HEK293 (cell line): ENCODE data around the gene SUMF1.
A peak's percentile ranks its signal among the peaks of the same experiment; 100 is the strongest.

Source experiments
- CTCF ChIA-PET: fragments of 350-600 bp; formaldehyde crosslinking; extraction: SDS; loops from one replicate; lab custom pipeline; 2021; ENCODE audit warnings: antibody characterized with exemption; lab: Yijun Ruan, JAX
- POLR2A ChIA-PET: fragments of 300-600 bp; formaldehyde crosslinking; extraction: SDS; loops from one replicate; lab custom pipeline; 2020; ENCODE audit warnings: antibody characterized with exemption, inconsistent platforms; lab: Yijun Ruan, JAX
- H3K27ac ChIP-seq: fragments of 200-500 bp; sonication (Bioruptor generic); 2 replicates; pipeline ENCODE4 v1.5.1; 2014; ENCODE audit warnings: low read depth, low read length, control low read depth, inconsistent platforms; ENCODE audit errors: extremely low read depth
- H3K36me3 ChIP-seq, 2 experiments: fragments of 200-500 bp in 1 of 2; sonication (Bioruptor generic) in 1 of 2; 1 replicate in 1 of 2; 2 replicates in 1 of 2; pipeline ENCODE4 v1.5.1; 2014 to 2017; ENCODE audit warnings: inconsistent platforms in 2 of 2, low read length in 2 of 2; ENCODE audit not compliant: control insufficient read depth in 2 of 2, insufficient read depth in 1 of 2
- H3K4me1 ChIP-seq: fragments of 200-500 bp; sonication (Bioruptor generic); 2 replicates; pipeline ENCODE4 v1.5.1; 2014; ENCODE audit warnings: mild to moderate bottlenecking, low read length, inconsistent platforms; ENCODE audit not compliant: control insufficient read depth, insufficient read depth
- H3K4me3 ChIP-seq: 2 replicates; pipeline ENCODE4 v1.5.1; 2011; ENCODE audit warnings: low read depth, mild to moderate bottlenecking, control low read depth, low read length, moderate library complexity
- H3K9me3 ChIP-seq: fragments of 200-500 bp; sonication (Bioruptor generic); 2 replicates; pipeline ENCODE4 v1.5.1; 2014; ENCODE audit warnings: low read depth, low read length, inconsistent platforms; ENCODE audit not compliant: control insufficient read depth, insufficient read depth
- ATF2 ChIP-seq: fragments of 450-650 bp; formaldehyde crosslinking; IDR thresholded peaks from 2 replicates; pipeline ENCODE4 v1.5.1; 2016; ENCODE audit warnings: missing biosample characterization, missing genetic modification characterization, low read depth
- HOXA7 ChIP-seq: sonication (generic); formaldehyde crosslinking; IDR thresholded peaks from 2 replicates; pipeline ENCODE4 v1.8.1; 2022; ENCODE audit warnings: missing genetic modification reagents, borderline replicate concordance
- REST ChIP-seq: fragments of 450-650 bp; formaldehyde crosslinking; IDR thresholded peaks from 2 replicates; pipeline ENCODE4 v1.5.1; 2016; ENCODE audit warnings: missing biosample characterization, missing genetic modification characterization
- YY1 ChIP-seq: fragments of 450-650 bp; formaldehyde crosslinking; IDR thresholded peaks from 2 replicates; pipeline ENCODE4 v1.5.1; 2018; ENCODE audit warnings: missing biosample characterization, missing genetic modification characterization
- ZFP41 ChIP-seq: fragments of 450-650 bp; formaldehyde crosslinking; IDR thresholded peaks from 2 replicates; pipeline ENCODE4 v1.5.1; 2016; ENCODE audit warnings: missing biosample characterization, missing genetic modification characterization, borderline replicate concordance
- ZNF10 ChIP-seq: fragments of 450-650 bp; formaldehyde crosslinking; IDR thresholded peaks from 2 replicates; pipeline ENCODE4 v1.5.1; 2017; ENCODE audit warnings: missing biosample characterization, missing genetic modification characterization
- ZNF174 ChIP-seq: fragments of 450-650 bp; formaldehyde crosslinking; IDR thresholded peaks from 2 replicates; pipeline ENCODE4 v1.5.0; 2017; ENCODE audit warnings: missing biosample characterization, mild to moderate bottlenecking, missing genetic modification characterization
- ZNF426 ChIP-seq: fragments of 450-650 bp; formaldehyde crosslinking; IDR thresholded peaks from 2 replicates; pipeline ENCODE4 v1.5.1; 2017; ENCODE audit warnings: missing biosample characterization, missing genetic modification characterization, mild to moderate bottlenecking, inconsistent platforms, moderate library complexity
- ZNF518A ChIP-seq: fragments of 450-650 bp; formaldehyde crosslinking; conservative IDR thresholded peaks from 2 replicates; pipeline ENCODE4 v1.5.1; 2016; ENCODE audit warnings: low read depth, missing biosample characterization, missing genetic modification characterization
- ZNF548 ChIP-seq: fragments of 450-650 bp; formaldehyde crosslinking; IDR thresholded peaks from 2 replicates; pipeline ENCODE4 v1.5.1; 2016; ENCODE audit warnings: missing biosample characterization, missing genetic modification characterization
- ZNF660 ChIP-seq: fragments of 450-650 bp; IDR thresholded peaks from 2 replicates; pipeline ENCODE4 v1.5.1; 2018; ENCODE audit warnings: missing biosample characterization, mild to moderate bottlenecking, missing genetic modification characterization
- ZNF768 ChIP-seq: fragments of 450-650 bp; formaldehyde crosslinking; IDR thresholded peaks from 2 replicates; pipeline ENCODE4 v1.5.1; 2018; ENCODE audit warnings: missing biosample characterization, mild to moderate bottlenecking, missing genetic modification characterization
- ZXDB ChIP-seq: fragments of 450-650 bp; formaldehyde crosslinking; IDR thresholded peaks from 2 replicates; pipeline ENCODE4 v1.5.1; 2016; ENCODE audit warnings: missing biosample characterization, missing genetic modification characterization

Gene SUMF1

GRCh38 chr3:4416961-4417360 lies 50.1 kb downstream of the SUMF1 start:
- H3K27ac ChIP-seq: no peak overlapping the region
- CTCF ChIA-PET: no interaction called here
- H3K9me3 ChIP-seq: no peaks in the 10 kb centered on the region
- no peaks in the 10 kb centered on the region for H3K4me1 ChIP-seq
- H3K4me3 ChIP-seq: no peak overlapping the region
- no peak for TF ChIP-seq ZNF548 (tag by site-specific recombination)
- TF ChIP-seq ZNF426 (tag by site-specific recombination): no peak
- no peak for TF ChIP-seq ATF2 (tag by site-specific recombination)
- TF ChIP-seq ZXDB (tag by site-specific recombination): no peak
- TF ChIP-seq ZNF10 (tag by site-specific recombination): no peak
- no peak for TF ChIP-seq ZNF660 (tag by site-specific recombination)
- no peak for TF ChIP-seq HOXA7 (CRISPR knock-in tag)
- POLR2A ChIA-PET: no interaction called here
- H3K36me3 ChIP-seq: peaks cover 0 to 8% of the 10 kb centered on the region in 2 experiments; a peak in 2 of 3 replicates

- no peak overlapping the region for H3K27ac ChIP-seq
- no peak overlapping the region for H3K4me3 ChIP-seq
- no peaks in the 10 kb centered on the region for H3K9me3 ChIP-seq
- peak; percentile 67; the same call in 1 of the 2 replicates for TF ChIP-seq ZNF768
- TF ChIP-seq ZFP41 (tag by site-specific recombination): no peak
- no peak for TF ChIP-seq YY1 (tag by site-specific recombination)
- H3K4me1 ChIP-seq: no peaks in the 10 kb centered on the region
- ChIA-PET POLR2A (no interaction called here), CTCF (no interaction called here)
- H3K36me3 ChIP-seq: peaks cover 0 to 8% of the 10 kb centered on the region in 2 experiments; a peak in 2 of 3 replicates
Observed at GRCh38 chr3:4416427-4416945, 50.6 kb downstream of the SUMF1 start.

GRCh38 chr3:4413467-4413866 lies 53.6 kb downstream of the SUMF1 start:
- ChIA-PET POLR2A (interaction anchor here (1.1 kb wide), 1 partner anchor 79 kb away, joined by 3 read pairs; the partner anchor contains the start of gene ITPR1), CTCF (interaction anchor here (1.6 kb wide), 1 partner anchor 63 kb away, joined by 5 read pairs; no protein-coding TSS in a partner anchor)
- Histone ChIP-seq H3K4me3 (no peak overlapping the region), H3K27ac (no peak overlapping the region), H3K36me3 (peaks cover 0 to 11% of the 10 kb centered on the region in 2 experiments; a peak in 2 of 3 replicates), H3K9me3 (no peaks in the 10 kb centered on the region), H3K4me1 (no peaks in the 10 kb centered on the region)
- TF ChIP-seq ZNF174 (tag by site-specific recombination): no peak
- TF ChIP-seq REST (tag by site-specific recombination): no peak
- TF ChIP-seq ZNF518A (tag by site-specific recombination): no peak
